Ascending aorta (tissue), 2 donors: ENCODE results near the gene FMR1. TPM values are rescaled to one million over a fixed set of nuclear protein-coding genes. Genes with fewer than 3 reads are reported as not detected.

Experiments used
- DNase-seq, 2 donors: peaks; one replicate each; pipeline ENCODE4 v3.0.0-alpha.2; 2019; ENCODE audit warnings: low spot score in 2 of 2
- H3K27ac ChIP-seq, 2 donors: fragments of 200-600 bp; sonication (generic); one replicate each; pipeline ENCODE4 v1.5.1; 2016 to 2017; ENCODE audit warnings: mild to moderate bottlenecking in 1 of 2
- H3K27me3 ChIP-seq: fragments of 200-600 bp; sonication (generic); one replicate; pipeline ENCODE4 v1.5.1; 2017
- H3K36me3 ChIP-seq, 2 donors: fragments of 200-600 bp; sonication (generic); one replicate each; pipeline ENCODE4 v1.5.1; 2016
- H3K4me1 ChIP-seq, 2 donors: fragments of 200-600 bp; sonication (generic); one replicate each; pipeline ENCODE4 v1.5.1; 2016 to 2017; ENCODE audit warnings: mild to moderate bottlenecking in 1 of 2
- H3K4me3 ChIP-seq, 2 donors: fragments of 200-600 bp; sonication (generic); one replicate each; pipeline ENCODE4 v1.5.1; 2016 to 2017; ENCODE audit warnings: mild to moderate bottlenecking in 1 of 2
- H3K9me3 ChIP-seq, 2 donors: fragments of 200-600 bp; sonication (generic); one replicate each; pipeline ENCODE4 v1.5.1; 2016
- CTCF ChIP-seq, 3 experiments: fragments of 200-600 bp in 2 of 3; fragments of 450-650 bp in 1 of 3; sonication (generic) in 2 of 3; IDR thresholded peaks; one replicate each; pipeline ENCODE4 v1.5.1; 2016 to 2019; ENCODE audit warnings: antibody characterized with exemption in 3 of 3, mild to moderate bottlenecking in 1 of 3, moderate library complexity in 1 of 3
- intact Hi-C: fragments of 100-400 bp; cut with DNase I; formaldehyde crosslinking; loops from one replicate; pipeline ENCODE4 v1.15.1; 2023
- total RNA-seq: library from RNA; depleted of rRNA; stranded (reverse); fragments of >200 nt; gene quantifications from one replicate; pipeline ENCODE4 v1.1.0, GENCODE V29; 2016

The FMR1 gene
- total RNA-seq, 1 donor from 2014 or later = 10.7 TPM

DNA sequence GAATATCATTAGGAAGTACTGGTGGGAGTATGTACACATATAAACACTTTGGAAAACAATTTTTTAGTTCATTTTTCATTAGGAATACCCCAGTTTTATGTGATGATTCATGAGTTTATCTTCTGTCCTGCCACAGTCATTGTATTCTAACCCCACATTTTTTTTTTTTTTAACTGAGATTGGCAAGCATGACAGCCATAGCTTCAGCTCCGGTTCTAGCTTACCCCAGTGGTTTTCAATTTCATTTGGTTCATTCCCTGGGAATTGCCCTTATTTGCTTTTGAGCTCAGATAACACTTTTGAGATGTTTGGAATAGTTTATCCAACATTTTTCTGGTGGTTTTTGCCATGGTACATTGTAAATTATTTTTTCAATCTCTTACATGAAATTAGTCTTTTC is 21.0 kb upstream of the FMR1 start:
- no peak for DNase-seq
- H3K36me3 ChIP-seq = no peaks in the 10 kb centered on the region
- no peaks in the 10 kb centered on the region for H3K27me3 ChIP-seq
- intact Hi-C loops = no loop called here
- no peak overlapping the region for H3K27ac ChIP-seq
- no peak for TF ChIP-seq CTCF (IDR thresholded peaks at IDR 0.05)
- no peak overlapping the region for H3K4me3 ChIP-seq
- H3K4me1 ChIP-seq = no peaks in the 10 kb centered on the region
- H3K9me3 ChIP-seq = no peaks in the 10 kb centered on the region

GRCh38 chrX:147891896-147892295 is 19.8 kb upstream of the FMR1 start:
- TF ChIP-seq CTCF (IDR thresholded peaks at IDR 0.05) = no peak
- H3K4me1 ChIP-seq = no peaks in the 10 kb centered on the region
- H3K9me3 ChIP-seq = no peaks in the 10 kb centered on the region
- H3K36me3 ChIP-seq = no peaks in the 10 kb centered on the region
- no peak for DNase-seq
- no peak overlapping the region for H3K27ac ChIP-seq
- H3K4me3 ChIP-seq = no peak overlapping the region
- no peaks in the 10 kb centered on the region for H3K27me3 ChIP-seq
- intact Hi-C loops = no loop called here

DNA sequence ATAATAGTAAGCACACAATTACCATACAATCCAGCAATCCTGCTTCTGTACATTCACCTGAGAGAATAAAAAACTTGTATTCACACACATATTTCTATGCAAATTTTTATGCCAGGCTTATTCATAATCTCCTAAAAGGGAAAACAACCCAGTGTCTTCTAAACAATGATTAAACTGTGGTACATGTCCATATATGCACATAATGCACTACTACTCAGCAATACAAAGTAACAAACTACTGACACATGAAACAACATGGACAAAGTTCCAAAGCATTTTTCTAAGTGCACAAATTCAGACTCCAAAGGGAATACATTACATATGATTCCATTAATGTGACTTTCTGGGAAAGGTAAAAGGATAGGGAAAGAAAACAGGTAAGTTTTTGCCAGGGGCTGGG is 18.0 kb upstream of the FMR1 start:
- no peaks in the 10 kb centered on the region for H3K27me3 ChIP-seq
- TF ChIP-seq CTCF (IDR thresholded peaks at IDR 0.05) = no peak
- intact Hi-C loops = no loop called here
- DNase-seq = no peak
- no peaks in the 10 kb centered on the region for H3K9me3 ChIP-seq
- no peaks in the 10 kb centered on the region for H3K4me1 ChIP-seq
- no peak overlapping the region for H3K4me3 ChIP-seq
- H3K36me3 ChIP-seq = no peaks in the 10 kb centered on the region
- no peak overlapping the region for H3K27ac ChIP-seq

- no peak overlapping the region for H3K4me3 ChIP-seq
- no peaks in the 10 kb centered on the region for H3K27me3 ChIP-seq
- H3K36me3 ChIP-seq = no peaks in the 10 kb centered on the region
- H3K9me3 ChIP-seq = no peaks in the 10 kb centered on the region
- no peak overlapping the region for H3K27ac ChIP-seq
- DNase-seq = no peak
- TF ChIP-seq CTCF (IDR thresholded peaks at IDR 0.05) = no peak
- no peaks in the 10 kb centered on the region for H3K4me1 ChIP-seq
- intact Hi-C loops = no loop called here
Observed at GRCh38 chrX:147894366-147894963, 17.3 kb upstream of the FMR1 start.

- Histone ChIP-seq H3K27me3 (no peaks in the 10 kb centered on the region), H3K36me3 (no peaks in the 10 kb centered on the region), H3K4me1 (no peaks in the 10 kb centered on the region), H3K27ac (no peak overlapping the region), H3K4me3 (no peak overlapping the region), H3K9me3 (no peaks in the 10 kb centered on the region)
- intact Hi-C loops = no loop called here
- TF ChIP-seq CTCF (IDR thresholded peaks at IDR 0.05) = no peak
- DNase-seq = no peak
Observed at GRCh38 chrX:147897117-147897516, 14.6 kb upstream of the FMR1 start.

DNA sequence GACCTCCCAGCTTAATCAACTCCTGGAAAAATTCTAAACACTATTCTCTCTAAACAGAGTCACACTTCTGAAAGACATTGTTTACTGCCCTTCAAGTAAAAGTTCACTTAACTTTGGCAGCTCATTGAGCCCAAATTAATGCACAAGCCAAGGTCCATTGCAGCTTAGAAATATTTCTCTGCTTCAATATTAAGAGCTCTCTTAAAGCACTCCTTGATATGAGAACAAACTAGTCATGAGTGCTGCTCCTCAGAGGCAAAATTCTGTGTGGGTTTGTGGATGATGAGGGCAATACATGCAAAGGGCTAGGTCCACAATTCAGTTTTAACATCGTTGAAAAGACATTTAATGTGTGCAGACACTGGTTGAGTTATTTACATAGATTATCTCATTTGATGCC is 12.8 kb upstream of the FMR1 start:
- no peaks in the 10 kb centered on the region for H3K27me3 ChIP-seq
- H3K9me3 ChIP-seq = no peaks in the 10 kb centered on the region
- no peak overlapping the region for H3K27ac ChIP-seq
- H3K4me1 ChIP-seq = no peaks in the 10 kb centered on the region
- H3K4me3 ChIP-seq = no peak overlapping the region
- no peaks in the 10 kb centered on the region for H3K36me3 ChIP-seq
- intact Hi-C loops = no loop called here
- no peak for TF ChIP-seq CTCF (IDR thresholded peaks at IDR 0.05)
- DNase-seq = no peak
